GM06990 (cell line): ENCODE results near the gene MTHFD2L.

Experiments used
- DNase-seq: peaks from one replicate; pipeline ENCODE4 v3.0.0-alpha.2; 2011; ENCODE audit not compliant: insufficient read length; ENCODE audit errors: extremely low read depth
- H3K27me3 ChIP-seq: replicated peaks from 2 replicates; pipeline ENCODE4 v1.6.0; 2011; ENCODE audit warnings: low read length; ENCODE audit not compliant: control insufficient read depth, insufficient read depth
- H3K36me3 ChIP-seq: 2 replicates; pipeline ENCODE4 v1.5.1; 2011; ENCODE audit warnings: low read length; ENCODE audit not compliant: control insufficient read depth, insufficient read depth
- H3K4me3 ChIP-seq: replicated peaks from 2 replicates; pipeline ENCODE4 v1.5.1; 2011; ENCODE audit warnings: low read depth, mild to moderate bottlenecking, control low read depth, low read length
- TF ChIP-seq, protein P1 (sequence below): IDR thresholded peaks from 2 replicates; pipeline ENCODE4 v1.5.1; 2011; ENCODE audit warnings: low read length, control low read depth, mild to moderate bottlenecking, inconsistent platforms; ENCODE audit not compliant: insufficient read depth, poor library complexity, severe bottlenecking

The MTHFD2L gene

DNA sequence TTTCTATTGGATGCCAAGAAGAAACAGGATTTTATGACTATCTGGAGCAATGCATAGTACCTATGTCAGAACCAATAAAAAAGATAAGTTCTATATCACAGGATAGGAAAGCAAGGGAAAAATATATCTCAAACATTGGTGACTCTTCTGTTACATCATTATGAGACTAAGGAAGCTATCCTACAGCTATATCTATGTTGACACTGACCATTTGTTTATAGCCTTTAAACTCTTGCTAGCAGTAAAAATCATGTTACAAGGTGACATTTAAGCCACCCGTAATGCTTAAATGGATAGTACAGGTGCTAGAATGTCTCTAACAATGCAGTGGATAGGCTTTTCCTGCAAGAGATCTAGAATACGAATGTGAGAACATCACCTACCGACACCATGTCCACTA, 121.8 kb downstream of the MTHFD2L start:
- no peak for DNase-seq
- Histone ChIP-seq H3K36me3 (no peaks in the 10 kb centered on the region), H3K4me3 (no peak overlapping the region), H3K27me3 (no peaks in the 10 kb centered on the region)
- TF ChIP-seq, protein P1, sequence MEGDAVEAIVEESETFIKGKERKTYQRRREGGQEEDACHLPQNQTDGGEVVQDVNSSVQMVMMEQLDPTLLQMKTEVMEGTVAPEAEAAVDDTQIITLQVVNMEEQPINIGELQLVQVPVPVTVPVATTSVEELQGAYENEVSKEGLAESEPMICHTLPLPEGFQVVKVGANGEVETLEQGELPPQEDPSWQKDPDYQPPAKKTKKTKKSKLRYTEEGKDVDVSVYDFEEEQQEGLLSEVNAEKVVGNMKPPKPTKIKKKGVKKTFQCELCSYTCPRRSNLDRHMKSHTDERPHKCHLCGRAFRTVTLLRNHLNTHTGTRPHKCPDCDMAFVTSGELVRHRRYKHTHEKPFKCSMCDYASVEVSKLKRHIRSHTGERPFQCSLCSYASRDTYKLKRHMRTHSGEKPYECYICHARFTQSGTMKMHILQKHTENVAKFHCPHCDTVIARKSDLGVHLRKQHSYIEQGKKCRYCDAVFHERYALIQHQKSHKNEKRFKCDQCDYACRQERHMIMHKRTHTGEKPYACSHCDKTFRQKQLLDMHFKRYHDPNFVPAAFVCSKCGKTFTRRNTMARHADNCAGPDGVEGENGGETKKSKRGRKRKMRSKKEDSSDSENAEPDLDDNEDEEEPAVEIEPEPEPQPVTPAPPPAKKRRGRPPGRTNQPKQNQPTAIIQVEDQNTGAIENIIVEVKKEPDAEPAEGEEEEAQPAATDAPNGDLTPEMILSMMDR: no peak

DNA sequence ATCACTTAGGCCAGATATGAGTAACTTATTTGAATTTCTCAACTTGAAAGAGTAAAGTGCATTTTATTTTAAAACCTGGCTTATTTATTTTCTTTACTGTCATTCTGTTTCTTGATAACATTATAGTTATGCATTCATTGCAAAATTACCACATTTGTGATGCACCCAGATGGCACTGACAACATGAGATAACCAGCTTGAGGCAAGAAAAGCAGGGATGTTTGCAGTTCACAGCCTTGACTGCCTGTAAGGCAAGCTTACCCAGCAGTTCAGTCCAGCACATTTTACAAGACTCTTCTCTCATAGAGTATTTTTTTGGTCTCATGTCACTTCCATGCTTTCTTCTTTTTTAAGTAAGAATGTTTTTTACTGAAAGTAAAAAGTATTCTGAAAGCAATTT, 125.0 kb downstream of the MTHFD2L start:
- Histone ChIP-seq H3K4me3 (no peak overlapping the region), H3K27me3 (no peaks in the 10 kb centered on the region), H3K36me3 (no peaks in the 10 kb centered on the region)
- TF ChIP-seq, protein P1: no peak
- no peak for DNase-seq

DNA sequence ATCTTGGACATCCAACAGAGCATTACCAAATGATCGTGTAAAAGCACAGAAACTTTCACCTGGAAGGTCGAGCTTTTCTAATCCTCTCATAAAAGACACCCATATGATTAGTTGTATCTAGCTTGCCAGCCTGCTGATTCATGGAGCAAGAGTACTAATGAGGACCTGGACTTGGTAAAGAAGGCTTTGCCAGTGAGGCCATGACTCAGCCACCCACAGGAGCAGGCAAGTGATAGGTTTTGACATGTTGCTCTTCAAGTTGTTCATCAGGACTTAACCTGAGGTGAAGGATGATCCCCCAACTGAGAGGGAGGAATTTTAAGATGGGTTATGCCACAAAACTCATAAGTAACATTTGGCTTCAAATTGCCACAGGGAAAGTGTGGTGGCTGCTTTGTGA, 125.7 kb downstream of the MTHFD2L start:
- no peak overlapping the region for H3K4me3 ChIP-seq
- no peaks in the 10 kb centered on the region for H3K27me3 ChIP-seq
- TF ChIP-seq, protein P1: no peak
- no peaks in the 10 kb centered on the region for H3K36me3 ChIP-seq
- no peak for DNase-seq

DNA sequence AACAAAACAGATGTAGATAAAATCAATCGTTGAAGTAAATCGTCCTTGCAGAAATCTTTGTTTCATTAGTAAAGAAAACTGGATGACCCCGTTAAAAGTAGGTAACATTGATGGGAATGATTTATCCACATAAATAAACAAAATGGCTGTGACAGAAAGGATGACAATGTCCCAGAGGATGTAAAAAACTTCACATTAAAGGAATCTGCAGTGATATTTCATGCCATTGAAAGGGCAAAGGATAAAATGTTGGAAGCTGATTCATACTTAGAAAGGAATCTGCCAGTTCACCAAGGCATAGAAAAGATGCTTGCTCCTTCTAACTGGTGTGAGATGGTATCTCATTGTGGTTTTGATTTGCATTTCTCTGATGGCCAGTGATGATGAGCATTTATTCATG, 126.1 kb downstream of the MTHFD2L start:
- H3K4me3 ChIP-seq: no peak overlapping the region
- TF ChIP-seq, protein P1: no peak
- H3K27me3 ChIP-seq: no peaks in the 10 kb centered on the region
- no peak for DNase-seq
- H3K36me3 ChIP-seq: no peaks in the 10 kb centered on the region

DNA sequence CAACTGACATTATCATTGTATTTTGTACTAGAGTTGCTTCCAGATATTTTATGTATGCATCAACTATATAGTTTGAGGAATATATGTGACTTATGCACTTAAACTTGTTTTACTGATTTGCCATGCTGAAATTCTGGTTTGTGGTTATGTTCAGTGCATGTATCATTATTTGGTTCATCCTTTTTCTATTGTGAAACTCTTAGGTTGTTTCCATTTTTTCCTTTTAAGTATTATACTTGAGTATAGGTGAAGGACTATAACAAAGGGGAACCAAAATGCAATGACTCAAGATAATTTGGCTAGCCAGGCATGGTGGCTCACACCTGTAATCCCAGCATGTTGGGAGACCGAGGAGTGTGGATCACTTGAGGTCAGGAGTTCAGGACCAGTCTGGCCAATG, 129.2 kb downstream of the MTHFD2L start:
- TF ChIP-seq, protein P1: no peak
- DNase-seq: no peak
- Histone ChIP-seq H3K27me3 (no peaks in the 10 kb centered on the region), H3K4me3 (no peak overlapping the region), H3K36me3 (no peaks in the 10 kb centered on the region)

DNA sequence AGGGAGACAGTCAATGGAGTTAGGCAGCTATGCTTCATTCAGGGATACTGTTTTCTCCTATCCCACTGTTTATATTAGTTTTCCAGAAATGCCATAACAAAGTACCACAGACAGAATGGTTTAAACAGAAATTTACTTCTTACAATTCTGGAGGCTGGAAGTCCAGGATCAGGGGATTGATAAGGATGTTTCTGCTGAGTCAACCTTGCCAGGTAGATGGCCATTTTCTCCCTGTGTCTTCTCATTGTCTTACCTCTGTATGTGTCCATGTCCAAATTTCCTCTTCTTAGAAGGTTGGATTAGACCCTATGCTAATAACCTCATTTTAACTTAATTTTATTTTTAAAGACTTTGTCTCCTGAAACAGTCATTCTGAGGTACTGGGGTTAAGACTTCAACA, 129.9 kb downstream of the MTHFD2L start:
- TF ChIP-seq, protein P1: no peak
- Histone ChIP-seq H3K36me3 (no peaks in the 10 kb centered on the region), H3K4me3 (no peak overlapping the region), H3K27me3 (no peaks in the 10 kb centered on the region)
- DNase-seq: no peak
